Measurements from ENCODE around the gene LIN37. TPM values are rescaled to one million over a fixed set of nuclear protein-coding genes. Genes with fewer than 3 reads are reported as not detected.

Gene LIN37
- total and polyA plus RNA-seq, 2 of the 13 experiments (the other 11 are each of a cell fraction or from before 2014, with no cell fraction given), result 6.3 to 8.7 TPM

DNA sequence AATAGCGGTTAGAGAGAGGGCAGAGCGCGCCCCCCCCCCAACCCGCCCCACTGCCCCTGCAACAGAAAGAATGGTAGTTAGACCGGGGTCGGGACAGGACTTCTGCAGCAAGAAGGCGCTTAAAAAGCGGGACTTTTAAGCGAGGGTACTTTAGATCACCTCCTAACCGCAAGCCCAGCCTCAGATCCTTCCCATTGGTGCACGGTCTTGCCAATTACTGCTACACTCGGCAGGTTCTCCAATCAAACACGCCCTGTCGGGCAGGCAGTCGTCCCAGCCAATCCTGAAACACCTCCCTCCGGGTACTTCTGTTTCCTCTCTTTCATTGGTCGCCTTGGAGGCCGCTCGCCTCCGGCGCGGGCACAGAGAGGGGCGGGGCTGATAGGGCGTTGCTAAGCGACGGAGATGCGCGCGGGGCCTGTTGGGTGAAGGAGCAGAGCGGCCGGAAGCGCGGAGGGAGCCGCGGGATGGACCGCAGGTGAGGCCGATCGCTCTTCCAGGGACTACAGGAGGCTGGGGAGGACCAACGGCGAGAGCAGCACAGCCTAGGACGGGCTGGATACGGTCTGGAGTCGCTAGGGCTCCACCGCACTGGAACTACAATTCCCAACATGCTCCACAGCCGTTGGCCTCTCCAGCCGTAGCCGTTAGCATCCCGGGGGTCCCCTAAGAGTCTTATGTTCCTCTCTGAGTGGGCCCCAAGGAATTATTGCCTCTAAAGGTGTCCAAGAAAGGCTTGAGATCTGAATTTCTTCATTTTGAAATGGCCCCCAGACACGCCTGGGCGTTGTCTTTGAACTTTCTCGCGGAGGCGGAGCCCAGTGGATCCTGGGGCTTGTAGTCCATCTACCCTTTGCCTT lies 9.6 kb downstream of the LIN37 start, which contains the start of gene PROSER3 (continued):
- TF ChIP-seq, protein P1, sequence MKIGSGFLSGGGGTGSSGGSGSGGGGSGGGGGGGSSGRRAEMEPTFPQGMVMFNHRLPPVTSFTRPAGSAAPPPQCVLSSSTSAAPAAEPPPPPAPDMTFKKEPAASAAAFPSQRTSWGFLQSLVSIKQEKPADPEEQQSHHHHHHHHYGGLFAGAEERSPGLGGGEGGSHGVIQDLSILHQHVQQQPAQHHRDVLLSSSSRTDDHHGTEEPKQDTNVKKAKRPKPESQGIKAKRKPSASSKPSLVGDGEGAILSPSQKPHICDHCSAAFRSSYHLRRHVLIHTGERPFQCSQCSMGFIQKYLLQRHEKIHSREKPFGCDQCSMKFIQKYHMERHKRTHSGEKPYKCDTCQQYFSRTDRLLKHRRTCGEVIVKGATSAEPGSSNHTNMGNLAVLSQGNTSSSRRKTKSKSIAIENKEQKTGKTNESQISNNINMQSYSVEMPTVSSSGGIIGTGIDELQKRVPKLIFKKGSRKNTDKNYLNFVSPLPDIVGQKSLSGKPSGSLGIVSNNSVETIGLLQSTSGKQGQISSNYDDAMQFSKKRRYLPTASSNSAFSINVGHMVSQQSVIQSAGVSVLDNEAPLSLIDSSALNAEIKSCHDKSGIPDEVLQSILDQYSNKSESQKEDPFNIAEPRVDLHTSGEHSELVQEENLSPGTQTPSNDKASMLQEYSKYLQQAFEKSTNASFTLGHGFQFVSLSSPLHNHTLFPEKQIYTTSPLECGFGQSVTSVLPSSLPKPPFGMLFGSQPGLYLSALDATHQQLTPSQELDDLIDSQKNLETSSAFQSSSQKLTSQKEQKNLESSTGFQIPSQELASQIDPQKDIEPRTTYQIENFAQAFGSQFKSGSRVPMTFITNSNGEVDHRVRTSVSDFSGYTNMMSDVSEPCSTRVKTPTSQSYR (CRISPR knock-in tag; IDR thresholded peaks at IDR 0.05; ENCODE audit: borderline replicate concordance), result no peak
- TF ChIP-seq HDAC1 (CRISPR knock-in tag; IDR thresholded peaks at IDR 0.05) (peak; percentile 80), ZNF496 (CRISPR knock-in tag; IDR thresholded peaks at IDR 0.05; ENCODE audit: insufficient replicate concordance) (no peak), RFXANK (CRISPR knock-in tag; IDR thresholded peaks at IDR 0.05) (no peak), NFE2 (CRISPR knock-in tag; IDR thresholded peaks at IDR 0.05) (no peak), PHB2 (IDR thresholded peaks at IDR 0.05; ENCODE audit: partially characterized antibody) (no peak), POLR2AphosphoS2 (IDR thresholded peaks at IDR 0.05; ENCODE audit: low read depth, low read length) (no peak), PAWR (CRISPR knock-in tag; IDR thresholded peaks at IDR 0.05; ENCODE audit: borderline replicate concordance) (no peak), ZNF614 (CRISPR knock-in tag; IDR thresholded peaks at IDR 0.05; ENCODE audit: borderline replicate concordance) (no peak), TOPORS (CRISPR knock-in tag; IDR thresholded peaks at IDR 0.05) (peak; percentile 38; the same call in 1 of the 2 replicates), ZNF746 (CRISPR knock-in tag; IDR thresholded peaks at IDR 0.05) (peak; percentile 57; the same call in 1 of the 2 replicates), IKZF1 (IDR thresholded peaks at IDR 0.05) (no peak), MAFF (IDR thresholded peaks at IDR 0.05; ENCODE audit: low read depth, low read length) (no peak), ZNF629 (CRISPR knock-in tag; conservative IDR thresholded peaks at IDR 0.05) (no peak), ZNF782 (CRISPR knock-in tag; IDR thresholded peaks at IDR 0.05; ENCODE audit: borderline replicate concordance) (no peak; the same call in 1 of the 2 replicates), ZC3H13 (CRISPR knock-in tag; IDR thresholded peaks at IDR 0.05) (no peak), ZNF709 (CRISPR knock-in tag; IDR thresholded peaks at IDR 0.05) (no peak), STAT6 (CRISPR knock-in tag; IDR thresholded peaks at IDR 0.05; ENCODE audit: borderline replicate concordance) (no peak), FOXJ3 (CRISPR knock-in tag; IDR thresholded peaks at IDR 0.05; ENCODE audit: borderline replicate concordance) (no peak), ZEB1 (IDR thresholded peaks at IDR 0.05; ENCODE audit: insufficient replicate concordance, low read depth) (no peak), ZSCAN22 (CRISPR knock-in tag; IDR thresholded peaks at IDR 0.05) (no peak)
- TF ChIP-seq, protein P2, sequence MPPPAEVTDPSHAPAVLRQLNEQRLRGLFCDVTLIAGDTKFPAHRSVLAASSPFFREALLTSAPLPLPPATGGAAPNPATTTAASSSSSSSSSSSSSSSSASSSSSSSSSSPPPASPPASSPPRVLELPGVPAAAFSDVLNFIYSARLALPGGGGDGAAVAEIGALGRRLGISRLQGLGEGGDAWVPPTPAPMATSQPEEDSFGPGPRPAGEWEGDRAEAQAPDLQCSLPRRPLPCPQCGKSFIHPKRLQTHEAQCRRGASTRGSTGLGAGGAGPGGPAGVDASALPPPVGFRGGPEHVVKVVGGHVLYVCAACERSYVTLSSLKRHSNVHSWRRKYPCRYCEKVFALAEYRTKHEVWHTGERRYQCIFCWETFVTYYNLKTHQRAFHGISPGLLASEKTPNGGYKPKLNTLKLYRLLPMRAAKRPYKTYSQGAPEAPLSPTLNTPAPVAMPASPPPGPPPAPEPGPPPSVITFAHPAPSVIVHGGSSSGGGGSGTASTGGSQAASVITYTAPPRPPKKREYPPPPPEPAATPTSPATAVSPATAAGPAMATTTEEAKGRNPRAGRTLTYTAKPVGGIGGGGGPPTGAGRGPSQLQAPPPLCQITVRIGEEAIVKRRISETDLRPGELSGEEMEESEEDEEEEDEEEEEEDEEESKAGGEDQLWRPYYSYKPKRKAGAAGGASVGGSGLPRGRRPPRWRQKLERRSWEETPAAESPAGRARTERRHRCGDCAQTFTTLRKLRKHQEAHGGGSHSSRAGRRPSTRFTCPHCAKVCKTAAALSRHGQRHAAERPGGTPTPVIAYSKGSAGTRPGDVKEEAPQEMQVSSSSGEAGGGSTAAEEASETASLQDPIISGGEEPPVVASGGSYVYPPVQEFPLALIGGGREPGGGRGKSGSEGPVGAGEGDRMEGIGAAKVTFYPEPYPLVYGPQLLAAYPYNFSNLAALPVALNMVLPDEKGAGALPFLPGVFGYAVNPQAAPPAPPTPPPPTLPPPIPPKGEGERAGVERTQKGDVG (CRISPR knock-in tag; IDR thresholded peaks at IDR 0.05; ENCODE audit: borderline replicate concordance), result no peak
